CMK (cell line): ENCODE results near the gene COPB1.
A peak's percentile ranks its signal among the peaks of the same experiment; 100 is the strongest.

Experiments
- DNase-seq: peaks from one replicate; pipeline ENCODE4 v3.0.0-alpha.2; 2010; ENCODE audit warnings: low read depth

COPB1 gene

GRCh38 chr11:14503023-14503422, 3.4 kb upstream of the COPB1 start:
- no peak for DNase-seq

- no peak for DNase-seq
Measured at GRCh38 chr11:14502039-14502438, 2.4 kb upstream of the COPB1 start.

- DNase-seq, result no peak
Measured at GRCh38 chr11:14500181-14500651, 605 bp upstream of the COPB1 start.

- no peak for DNase-seq
Measured at GRCh38 chr11:14499178-14499559, 442 bp downstream of the COPB1 start.

- DNase-seq, result peak; percentile 14
Measured at GRCh38 chr11:14480716-14481115, 18.9 kb downstream of the COPB1 start.

DNA sequence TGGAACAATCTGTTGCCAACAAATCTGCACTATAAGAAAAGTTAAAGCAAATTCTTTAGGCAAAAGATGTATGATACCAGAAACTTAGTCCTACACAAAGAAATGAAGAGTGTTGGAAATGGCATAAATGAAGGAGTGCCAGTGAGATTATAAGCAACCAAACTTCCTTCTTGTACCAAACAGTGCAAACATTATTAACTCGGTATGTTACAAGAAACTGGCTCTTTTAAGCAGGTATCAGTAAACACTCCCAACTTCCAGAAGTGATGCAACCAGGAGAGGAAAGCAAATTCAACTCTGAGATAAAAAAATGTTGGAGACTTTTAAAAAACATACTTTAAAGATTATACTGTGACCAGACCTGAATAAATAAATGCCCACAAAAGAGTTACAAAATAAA, 28.5 kb downstream of the COPB1 start:
- DNase-seq, result no peak

- DNase-seq, result no peak
Measured at GRCh38 chr11:14463623-14464022, 36.0 kb downstream of the COPB1 start.

GRCh38 chr11:14460147-14460546, 39.5 kb downstream of the COPB1 start:
- DNase-seq, result no peak

DNA sequence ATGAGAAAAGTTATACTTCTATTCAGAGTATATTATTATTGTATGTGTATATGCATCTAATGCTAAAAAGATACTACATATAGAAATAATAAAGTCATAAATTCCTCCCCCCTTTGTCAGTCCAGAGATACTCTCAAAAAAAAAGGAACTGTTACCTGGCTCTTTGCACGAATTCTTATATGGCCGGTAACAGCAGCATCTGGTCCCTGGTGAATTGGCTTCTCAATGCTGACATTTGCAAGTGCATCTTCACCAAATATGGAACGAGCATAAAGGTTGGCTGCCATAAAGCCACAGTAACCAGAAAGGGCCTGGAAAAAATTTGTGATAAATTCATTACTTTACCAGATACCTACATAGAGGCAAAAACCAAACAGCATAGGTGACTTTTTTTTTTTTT, 41.2 kb downstream of the COPB1 start:
- no peak for DNase-seq

- DNase-seq, result no peak
Measured at GRCh38 chr11:14455648-14456430, 43.8 kb downstream of the COPB1 start.

- DNase-seq, result no peak
Measured at GRCh38 chr11:14454861-14455632, 44.6 kb downstream of the COPB1 start.

GRCh38 chr11:14451825-14452224, 47.8 kb downstream of the COPB1 start:
- DNase-seq, result no peak

GRCh38 chr11:14449302-14449714, 50.3 kb downstream of the COPB1 start:
- no peak for DNase-seq

GRCh38 chr11:14448240-14448639, 51.4 kb downstream of the COPB1 start:
- DNase-seq, result no peak

- no peak for DNase-seq
Measured at GRCh38 chr11:14446701-14447169, 52.9 kb downstream of the COPB1 start.

DNA sequence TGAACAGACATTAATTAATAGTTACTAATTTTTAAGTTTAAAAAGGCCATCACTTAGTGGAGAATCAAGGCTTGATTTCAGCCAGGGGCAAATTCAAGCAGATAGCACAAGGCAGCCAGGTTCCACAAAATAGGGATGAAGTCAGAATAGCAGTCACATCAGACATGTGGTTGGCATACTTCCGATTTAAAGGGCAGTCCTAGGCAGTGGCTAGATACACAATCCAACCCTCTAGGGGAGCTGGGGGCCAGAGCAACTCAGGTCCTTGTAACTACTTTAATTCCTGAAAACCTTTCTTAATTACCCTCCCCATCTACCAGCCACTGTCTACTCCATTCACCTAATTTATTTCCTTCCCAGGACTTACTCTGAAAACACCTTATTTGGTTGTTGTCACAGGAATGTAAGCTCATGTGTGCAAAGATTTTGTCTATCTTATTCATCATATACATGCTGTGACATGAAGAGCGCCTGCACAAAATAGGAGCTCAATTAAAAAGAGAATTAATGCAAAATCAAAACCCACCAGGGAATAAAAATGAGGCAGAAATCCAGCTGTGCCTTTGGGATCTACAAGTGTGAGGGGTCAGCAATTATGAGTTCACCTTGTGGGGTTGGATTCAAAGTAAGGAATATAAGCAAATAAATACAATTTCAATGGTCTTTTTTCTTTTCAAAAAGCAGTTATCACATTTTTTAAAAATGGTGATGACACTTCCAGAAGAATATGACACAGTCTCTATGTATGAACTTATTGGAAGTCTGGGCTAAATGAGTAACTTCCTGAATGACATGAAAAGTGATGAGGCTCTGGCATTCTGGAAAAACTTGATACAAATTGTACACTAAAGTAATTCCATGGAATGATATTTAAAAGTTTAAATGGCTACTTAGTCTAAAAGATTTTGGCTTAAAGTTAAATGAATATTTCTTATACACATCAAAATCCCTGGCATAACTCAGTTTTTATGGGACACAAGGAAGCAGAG, 53.8 kb downstream of the COPB1 start:
- DNase-seq, result no peak

- no peak for DNase-seq
Measured at GRCh38 chr11:14444441-14445189, 55.0 kb downstream of the COPB1 start.

GRCh38 chr11:14443638-14444037, 56.0 kb downstream of the COPB1 start:
- DNase-seq, result no peak

- no peak for DNase-seq
Measured at GRCh38 chr11:14435717-14436512, 63.7 kb downstream of the COPB1 start.

DNA sequence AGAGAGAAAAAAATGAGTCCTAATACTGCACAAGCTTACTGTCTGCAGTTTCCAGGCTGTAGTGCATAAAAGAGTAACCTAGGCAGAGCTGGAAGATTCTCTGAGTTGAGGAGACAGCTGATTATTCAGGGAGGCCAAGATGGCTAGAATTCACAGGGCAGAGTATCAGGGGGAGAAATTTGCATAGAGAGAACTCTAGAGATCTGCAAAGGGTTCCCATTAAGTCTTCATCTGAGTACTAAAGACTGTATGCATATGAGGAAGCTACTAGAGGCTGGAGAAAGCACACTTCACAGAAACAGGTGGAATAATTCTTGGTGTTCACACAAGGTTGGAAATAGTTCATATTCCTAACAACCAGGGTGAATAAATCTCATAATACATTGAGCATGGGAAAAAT, 74.0 kb downstream of the COPB1 start:
- DNase-seq, result no peak
